Left kidney (tissue), 2 donors: Measurements from ENCODE around the gene PDZRN3. TPM values are rescaled to one million over a fixed set of nuclear protein-coding genes. Genes with fewer than 3 reads are reported as not detected.
"Not testable (repeated sequence)": the region's sequence is repeated elsewhere in the genome, so short reads cannot be mapped to it uniquely, and the experiment has no call there.

ENCODE experiments used
- DNase-seq: peaks from one replicate; pipeline ENCODE4 v3.0.0-alpha.2; 2013
- polyA plus RNA-seq: library from polyadenylated mRNA; unstranded; fragments of 120-200 nt; gene quantifications from one replicate; pipeline ENCODE4 v1.2.1, GENCODE V29; 2013; ENCODE audit not compliant: insufficient read length

PDZRN3 gene
- polyA plus RNA-seq, 1 donor = 48.5 TPM

DNA sequence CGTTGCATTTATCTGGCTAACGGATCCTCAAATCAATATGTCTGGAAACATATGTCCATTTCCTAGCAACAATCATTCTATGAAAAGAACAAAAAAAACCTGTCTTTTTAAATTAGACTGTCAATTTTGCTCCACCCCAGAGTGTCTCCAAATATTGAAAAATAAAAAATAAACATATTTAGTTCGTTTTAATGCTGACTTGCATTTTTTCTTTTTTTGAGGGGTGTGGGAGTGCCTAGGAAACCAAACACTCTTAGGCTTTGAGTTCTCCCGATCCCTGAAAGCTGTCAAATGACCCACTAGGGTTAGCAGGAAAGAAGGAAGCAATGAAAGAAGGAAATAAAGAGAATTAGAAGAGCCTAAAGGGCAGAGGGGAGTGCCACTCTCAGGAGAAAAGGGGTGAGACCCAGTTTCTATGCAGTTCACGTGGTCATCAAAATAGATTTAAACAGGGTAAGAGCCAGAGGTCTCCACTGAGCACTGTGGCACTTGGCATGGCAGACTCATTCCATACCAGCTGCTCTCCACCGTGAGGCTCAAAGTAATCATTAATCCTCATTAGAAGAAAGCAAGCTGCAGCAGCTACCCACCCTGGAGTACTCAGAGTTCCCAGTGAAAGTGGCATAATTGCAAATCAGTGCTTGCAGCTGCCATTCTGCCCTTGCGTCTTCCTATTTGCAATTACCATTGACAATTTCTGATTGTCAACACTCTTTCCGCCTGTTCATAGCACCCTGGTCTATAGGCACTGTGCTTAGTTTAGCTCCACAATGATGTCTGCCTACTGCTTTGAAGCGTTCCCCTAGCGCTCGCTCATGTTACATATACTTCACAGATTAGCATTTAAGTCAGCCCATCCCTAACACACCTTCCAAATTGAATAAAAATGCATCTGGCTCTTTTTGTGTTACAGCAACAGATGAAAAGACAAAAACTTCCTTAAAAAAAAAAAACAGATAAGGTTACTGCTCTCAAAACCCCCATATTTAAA is 32.3 kb downstream of the PDZRN3 start:
- DNase-seq = no peak

DNA sequence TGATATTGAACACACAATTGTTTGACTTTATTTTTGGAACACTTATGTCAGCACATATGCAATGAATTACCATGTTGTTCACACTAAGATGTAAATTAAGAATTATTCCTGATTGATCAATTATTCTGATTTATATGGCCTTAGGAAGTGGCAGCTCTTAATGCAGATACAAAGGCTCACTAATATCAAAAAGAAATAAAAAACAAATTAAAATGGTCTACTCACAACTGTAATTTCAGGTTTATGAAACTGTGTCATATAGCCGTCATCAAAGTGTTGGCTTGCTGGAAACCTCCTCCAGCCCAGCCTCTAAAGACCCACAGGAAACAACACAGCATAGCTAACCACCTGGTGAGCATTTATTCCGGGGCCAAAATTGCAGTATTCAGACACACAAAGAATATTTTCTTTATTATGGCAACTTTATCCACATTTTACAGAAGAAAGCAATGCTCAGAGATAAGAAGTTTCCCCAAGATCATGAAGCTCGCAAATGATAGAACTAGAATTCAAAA is 33.4 kb downstream of the PDZRN3 start:
- DNase-seq = no peak

DNA sequence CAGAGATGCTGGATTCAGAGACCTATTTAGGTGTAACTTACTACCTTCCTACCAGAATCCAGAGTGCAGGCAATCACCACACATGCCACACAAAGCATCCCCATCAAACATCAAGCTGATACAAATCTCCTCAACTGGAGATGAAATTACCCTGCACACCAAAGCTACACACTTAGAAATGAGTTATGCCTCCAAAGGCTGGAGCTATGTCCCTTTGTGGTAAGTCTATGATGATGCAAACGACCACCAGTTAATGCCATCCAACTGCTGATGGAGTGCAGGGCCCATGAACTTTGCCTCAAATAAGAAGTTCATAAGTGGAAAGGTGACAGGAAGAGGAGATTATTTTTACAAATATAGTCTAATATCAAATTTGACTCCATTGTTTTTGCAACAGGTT is 38.1 kb downstream of the PDZRN3 start:
- DNase-seq = no peak

DNA sequence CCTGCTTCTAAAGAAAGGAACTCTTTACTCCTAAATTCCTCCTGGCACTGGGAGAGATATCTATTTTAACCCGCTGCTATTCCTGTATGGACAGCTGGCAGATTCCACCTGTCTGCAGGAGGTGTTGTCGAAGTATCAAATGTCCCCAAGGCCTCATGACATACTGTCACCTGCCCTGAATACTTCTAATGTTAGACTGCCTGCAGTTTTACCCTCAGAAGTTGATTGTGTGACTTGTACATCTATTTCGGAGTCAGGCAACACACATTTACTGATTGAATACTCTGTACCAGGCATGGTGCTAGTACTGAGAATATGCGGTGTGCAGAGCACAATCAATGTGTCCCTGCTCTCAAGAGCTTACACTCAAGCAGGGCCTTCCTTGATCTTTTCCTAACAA is 38.6 kb downstream of the PDZRN3 start:
- no peak for DNase-seq

DNA sequence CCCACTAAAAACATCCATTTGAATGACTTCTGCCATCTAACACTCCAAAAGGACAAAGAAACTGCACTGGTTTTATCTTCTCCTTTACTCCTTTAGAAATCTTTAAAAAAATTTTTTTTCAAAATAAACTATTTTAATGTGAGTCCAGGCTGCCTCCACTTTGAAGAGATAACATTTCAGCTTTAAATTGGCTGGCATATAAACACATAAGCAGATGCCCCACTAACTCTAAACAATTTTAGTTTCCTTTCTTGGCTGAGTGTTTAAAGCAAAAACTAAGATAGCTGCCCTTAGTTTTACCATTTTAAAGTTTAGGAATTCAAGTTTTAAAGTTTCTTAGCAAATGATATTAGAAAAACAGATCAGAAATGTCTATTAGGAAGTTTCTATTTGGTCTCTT is 39.9 kb downstream of the PDZRN3 start:
- no peak for DNase-seq

DNA sequence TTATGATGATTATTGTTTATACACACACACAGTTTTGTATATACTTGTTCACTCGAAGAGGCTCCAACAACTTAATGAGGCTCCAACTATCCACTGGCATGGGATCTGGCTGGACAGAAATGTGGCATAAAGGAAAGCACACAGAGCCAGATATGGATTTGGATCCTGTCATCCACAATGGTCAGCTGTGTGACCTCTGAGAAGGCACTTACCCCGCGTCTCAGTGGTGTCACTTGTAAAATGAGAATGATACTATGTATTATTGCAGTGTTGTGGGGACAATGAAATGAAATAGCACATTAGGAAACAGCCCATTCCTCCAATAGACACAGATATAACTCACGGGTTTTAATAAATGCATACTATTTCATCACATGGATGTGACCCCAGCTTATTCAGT is 42.2 kb downstream of the PDZRN3 start:
- DNase-seq = no peak

DNA sequence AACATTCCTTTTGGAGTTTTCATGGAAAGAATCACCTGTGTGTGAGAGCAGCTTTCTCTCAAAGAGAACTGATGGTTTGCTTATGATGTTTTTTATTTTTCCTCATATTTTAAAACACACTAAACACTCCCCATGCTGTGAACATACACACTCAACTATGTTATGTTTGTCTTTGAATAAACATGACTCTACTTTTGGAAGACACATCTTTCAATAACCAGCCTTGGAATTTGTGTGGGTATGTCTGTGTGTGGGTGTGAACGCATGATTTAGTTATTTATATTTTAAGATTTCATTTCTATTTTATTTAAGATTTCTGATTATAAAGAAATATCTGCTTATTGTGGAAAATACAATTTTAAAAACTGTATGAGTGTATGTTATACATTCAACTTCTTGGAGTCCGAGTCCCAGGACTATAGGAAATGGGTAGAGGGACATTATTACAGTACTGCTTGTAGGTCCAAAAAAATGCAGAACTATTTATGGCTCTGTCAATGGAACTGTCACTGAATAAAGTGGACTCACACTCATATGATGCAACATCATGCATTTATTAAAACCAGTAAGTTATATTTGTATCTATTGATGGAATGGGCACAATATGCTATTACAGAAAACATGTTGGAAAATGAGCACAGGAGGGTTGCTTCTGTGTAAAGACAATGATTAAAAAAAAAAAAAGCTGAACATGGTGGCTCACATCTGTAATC is 43.5 kb downstream of the PDZRN3 start:
- no peak for DNase-seq

DNA sequence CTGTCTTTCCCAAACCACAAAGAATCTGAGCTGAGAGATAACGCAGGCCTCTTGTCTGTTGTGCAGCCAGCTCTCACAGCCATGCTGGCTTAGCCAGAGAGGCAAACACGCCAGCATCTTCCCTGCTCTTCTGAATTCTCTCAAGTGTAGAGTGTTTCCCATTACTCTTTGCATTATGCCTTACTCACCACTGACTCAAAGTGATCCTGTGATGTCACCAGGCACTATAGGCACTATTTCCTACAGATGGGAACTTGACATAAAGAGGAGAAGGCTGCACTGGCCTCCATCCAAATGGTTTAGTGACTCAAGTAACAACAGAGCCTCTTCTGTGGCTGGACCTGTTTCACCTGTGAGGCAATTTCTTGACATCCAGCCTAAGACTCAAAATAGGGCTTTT is 44.4 kb downstream of the PDZRN3 start:
- DNase-seq = no peak

DNA sequence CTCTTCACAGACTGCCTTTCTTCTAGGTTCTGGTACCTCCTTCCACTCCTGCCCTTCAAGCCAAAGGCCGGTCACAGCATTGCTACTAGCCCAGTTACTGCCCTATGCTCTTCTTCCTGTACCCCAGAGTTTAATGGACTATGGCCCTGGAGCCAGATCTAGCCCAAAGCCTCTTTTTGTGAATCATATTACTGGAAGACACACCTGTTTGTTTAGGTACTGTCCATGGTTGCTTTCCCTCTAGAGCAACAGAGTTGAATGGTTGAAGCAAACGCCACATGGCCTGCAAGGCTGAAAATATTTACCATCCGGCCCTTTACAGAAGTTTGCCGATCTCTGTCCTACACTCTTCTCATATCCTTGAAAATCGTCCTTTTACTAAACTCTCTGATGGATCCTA is 47.0 kb downstream of the PDZRN3 start:
- DNase-seq = no peak

DNA sequence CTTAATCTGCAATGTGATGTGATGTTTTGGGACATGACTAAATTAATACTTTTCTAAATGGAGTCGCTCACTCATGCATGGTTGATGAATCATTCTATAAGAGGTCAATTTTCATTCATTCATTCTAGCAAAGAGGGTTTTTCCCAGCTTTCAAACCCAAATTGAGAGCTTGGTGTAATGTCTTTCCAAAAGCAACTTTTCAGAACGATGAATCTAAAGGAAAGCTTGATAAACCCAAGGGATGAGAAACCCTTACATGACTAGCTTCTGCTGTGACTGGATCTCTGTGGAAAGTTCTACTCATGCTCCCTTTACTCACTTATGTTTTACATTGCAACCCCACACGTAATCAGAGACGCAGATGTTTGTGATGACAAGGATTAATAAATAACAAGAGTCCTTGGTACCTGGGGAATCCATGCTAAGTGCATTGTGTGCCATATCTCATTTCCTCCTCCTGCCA is 47.7 kb downstream of the PDZRN3 start:
- DNase-seq = no peak

DNA sequence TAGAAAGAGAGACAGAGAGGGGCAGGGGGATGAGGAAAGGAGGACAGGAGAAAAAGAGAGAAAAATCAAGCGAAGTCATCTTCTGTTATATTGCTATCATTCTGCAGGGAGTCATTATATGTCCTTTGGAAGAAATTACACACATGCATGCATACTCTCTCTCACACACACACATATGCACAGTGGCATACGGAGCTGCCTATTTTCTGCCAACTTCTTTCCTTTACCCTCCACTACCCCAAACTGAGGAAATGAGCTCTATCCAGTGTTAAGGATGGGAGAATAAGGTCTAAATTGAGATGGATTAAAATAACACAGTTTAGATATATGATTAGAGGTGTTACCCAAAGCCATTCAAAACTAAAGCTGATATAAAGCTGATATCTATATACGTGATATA is 48.8 kb downstream of the PDZRN3 start:
- DNase-seq = no peak

DNA sequence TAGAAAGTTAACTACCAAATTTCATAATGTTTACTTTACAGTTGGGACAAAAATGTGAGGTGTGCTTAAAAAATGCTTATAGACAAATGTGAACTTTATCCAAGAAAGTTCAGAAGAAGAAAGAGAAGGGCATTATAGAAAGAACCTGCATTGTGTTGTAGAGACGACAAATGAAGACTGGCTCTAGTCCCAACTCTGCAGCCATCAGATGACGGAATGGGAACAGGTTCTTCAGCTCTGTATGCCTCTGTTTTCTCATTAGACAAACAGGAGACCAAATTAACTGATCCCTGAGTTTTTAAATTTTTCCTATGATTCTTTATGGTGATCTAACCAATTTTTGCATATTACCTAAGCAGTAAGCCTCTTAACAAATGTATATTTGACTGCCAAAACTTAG is 49.2 kb downstream of the PDZRN3 start:
- no peak for DNase-seq

DNA sequence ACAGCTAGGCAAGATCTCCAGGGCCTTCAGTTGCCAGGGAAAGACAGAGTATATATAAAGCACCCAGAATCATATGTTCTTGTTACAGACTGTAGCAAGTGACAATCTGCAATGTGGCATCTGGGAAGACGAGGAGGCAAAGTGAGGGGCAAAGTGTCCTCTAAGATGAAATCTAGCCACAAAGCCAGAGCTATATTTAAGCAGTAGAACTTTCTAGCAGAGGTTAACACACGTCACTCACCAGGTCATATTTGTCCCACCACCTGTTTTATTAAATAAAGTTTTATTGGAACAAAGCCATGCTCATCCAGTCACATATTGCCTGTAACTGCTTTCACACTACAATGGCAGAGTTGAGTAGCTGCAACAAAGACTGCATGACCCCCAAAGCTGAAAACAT is 51.5 kb downstream of the PDZRN3 start:
- DNase-seq = no peak

DNA sequence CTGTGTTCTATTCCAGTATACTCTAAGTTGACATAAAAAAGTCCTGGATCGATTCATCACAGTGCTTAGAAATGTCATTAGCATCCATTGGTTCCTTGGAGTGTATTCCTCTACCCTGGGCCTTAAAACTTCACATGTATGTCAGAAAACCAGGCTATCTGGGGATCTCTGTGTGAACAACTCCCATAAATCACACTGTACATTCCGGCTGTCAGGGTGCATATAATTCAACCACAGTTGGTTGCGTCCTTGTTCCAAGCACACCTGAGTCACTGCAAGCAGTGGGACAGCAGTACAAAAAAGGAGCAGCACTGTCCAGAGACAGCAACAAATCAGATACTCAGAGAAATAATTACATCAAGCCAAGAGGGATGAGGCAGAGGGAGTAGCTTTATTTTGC is 52.4 kb downstream of the PDZRN3 start:
- DNase-seq = peak; percentile 68

DNA sequence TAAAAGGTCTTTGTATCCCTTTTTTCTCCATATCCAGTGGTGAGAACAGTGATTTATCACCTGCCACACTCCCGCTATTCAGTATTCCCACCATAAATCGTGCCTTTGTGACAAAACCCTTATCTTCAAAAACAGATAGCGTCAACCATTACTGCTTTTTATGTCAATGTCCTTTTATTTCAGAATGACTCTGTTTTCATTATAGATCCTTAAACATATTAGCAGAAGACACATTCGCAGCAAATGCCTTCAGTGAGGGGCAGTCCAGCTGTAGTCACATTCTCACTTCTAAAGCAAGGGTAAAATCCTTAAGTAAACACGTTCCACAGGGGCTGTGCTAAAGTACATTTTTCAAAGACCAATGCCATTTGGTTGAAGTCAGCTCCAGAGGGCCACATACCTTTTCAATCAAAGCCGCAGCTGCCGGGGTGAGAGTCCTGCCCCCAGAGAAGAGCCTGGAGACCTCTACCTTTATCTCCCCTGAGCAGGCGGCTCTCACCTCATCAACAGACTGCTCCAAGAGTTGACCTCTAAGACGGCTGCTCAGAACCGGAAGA is 53.4 kb downstream of the PDZRN3 start:
- no peak for DNase-seq

DNA sequence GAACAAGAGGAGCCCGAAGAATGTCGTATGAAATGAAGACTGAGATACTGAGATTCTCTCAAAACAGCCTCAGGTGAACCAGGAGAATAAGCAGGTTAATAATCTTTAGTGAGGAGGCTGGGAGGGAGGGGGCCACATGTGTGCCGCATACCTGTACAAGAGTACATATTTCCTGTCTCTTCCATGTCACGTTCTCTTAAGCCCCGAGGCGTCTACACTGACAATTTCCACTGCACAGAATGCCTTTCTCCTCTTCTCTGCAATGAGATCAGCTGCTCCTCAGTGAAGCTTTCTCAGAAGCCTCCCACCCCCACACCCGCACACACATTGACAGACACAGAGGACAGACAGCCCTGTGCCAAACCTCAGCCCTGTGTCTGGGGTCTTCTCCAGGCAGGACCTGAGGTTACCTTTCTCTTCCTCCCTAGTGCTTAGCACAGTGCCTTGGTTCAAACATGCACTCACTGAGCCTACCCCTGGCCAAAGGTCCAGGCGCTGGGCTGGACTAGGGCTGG is 55.4 kb downstream of the PDZRN3 start:
- DNase-seq = no peak

DNA sequence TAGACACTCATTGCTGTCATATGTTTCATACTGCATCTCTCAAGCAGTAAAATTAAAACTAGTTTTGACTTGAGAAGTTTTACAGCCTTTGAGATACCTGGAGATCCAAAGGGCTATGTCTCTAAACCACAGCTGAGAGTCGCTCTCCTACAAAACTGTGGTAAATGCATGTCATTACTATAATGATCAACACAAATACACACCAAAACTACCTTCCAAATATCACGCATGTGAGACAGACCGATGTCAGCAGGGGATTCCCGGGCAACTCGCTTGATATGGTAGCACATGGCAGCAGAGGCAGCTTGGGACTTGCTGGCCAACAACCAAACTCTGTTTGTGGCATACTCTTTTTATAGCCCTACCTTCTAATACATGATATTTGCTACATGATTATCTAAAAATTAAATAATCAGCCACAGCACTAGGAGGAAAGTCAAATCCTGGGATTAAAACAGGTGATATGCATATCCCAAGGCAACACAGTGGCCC is 56.3 kb downstream of the PDZRN3 start:
- DNase-seq = no peak

DNA sequence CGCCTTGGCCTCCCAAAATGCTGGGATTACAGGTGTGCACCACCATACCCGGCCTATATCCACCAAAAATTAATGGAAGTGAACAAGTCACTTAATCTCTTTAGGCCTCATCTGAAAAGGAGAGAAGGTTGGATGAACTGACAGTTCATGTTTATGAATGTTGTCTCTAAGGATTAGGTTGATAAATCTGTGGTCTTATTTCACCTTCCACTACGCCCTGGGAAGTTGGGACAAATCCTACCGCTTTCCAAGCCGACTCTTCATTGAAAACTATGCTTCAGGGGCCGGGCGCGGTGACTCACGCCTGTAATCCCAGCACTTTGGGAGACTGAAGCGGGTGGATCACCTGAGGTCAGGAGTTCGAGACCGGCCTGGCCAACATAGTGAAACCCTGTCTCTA is 59.4 kb downstream of the PDZRN3 start:
- DNase-seq = not testable (repeated sequence)

DNA sequence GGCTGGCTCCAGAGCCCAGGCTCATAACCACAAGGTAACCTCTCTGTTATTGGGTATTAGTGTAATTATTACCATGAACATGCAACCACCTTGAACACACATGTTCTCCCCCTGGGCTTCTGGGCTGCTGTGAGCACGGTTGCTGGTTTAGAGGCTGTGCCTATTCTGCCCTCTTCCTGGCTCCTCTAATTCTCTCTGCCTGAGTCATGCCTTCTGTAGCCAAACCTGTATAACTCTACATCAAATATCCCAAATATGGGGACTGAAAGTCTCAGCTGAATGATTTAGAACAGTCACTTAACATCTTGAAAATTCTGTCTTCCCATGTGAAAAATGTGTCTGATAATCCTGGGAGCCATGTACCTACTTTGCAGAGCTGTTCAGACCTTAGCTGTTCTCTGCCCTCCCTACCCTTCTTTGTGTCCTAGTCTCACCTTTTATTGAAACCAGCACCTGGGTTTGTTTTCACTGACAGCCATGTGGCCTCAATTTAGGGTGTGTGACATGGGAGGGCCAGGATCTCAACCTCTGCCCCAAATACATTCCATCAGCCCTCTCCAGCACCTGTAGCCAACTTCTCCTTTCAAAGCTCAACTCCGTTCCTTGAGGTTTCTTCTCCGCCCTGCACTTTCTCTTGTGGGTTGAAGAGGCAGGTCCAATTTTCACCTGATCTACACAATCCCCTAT is 60.7 kb downstream of the PDZRN3 start:
- no peak for DNase-seq

DNA sequence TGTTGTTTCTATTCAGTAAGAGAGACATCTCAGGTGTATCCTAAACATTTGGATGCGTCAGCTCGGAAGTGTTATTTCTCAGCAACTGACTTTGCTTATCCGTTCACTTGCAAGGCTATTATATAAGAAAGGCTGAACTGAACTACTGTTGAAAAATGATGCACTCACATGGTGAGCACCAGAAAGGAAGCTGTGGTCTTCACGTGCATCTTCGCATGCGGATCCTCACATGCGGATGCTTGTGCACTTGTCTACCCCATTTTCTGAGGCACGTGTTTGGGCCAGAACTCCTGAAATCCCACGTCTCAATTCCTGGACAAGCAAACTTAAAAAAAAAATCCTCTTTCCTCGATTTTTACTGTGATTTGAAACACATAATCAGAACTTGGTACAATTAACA is 63.2 kb downstream of the PDZRN3 start:
- no peak for DNase-seq

DNA sequence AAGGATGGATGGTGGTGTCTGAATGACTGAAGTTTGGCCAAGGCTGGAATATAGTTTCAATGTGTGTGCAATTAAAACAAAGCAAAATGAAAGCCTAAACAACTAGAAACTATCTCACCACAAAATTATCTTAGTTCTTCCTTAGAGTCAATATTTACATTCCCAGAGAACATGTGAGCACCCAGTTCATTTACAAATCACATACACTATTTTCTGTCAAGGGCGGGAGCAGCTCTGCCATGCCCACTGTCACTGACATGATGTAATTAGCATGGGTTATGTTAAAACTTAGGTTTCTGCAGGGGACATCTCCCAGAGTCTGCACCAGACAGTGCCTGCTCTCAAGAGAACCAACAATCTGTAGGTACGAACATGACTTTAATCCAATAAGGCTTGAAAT is 65.0 kb downstream of the PDZRN3 start:
- no peak for DNase-seq

DNA sequence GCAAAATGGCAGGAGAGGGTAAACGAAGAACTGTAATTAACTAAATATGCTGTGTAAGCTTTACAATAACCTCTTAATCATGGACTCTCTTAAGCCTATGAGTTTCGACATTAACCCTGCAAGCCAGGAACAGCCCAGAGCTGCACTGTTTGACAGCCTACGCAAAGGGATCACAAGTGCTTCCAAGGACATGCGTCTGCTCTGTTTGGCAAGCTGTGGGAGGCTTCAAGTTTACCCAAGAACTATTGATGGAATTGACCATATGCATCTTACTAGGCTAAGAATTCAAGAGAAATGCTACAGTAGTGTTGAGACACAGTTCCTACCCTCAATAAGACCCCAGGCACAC is 66.0 kb downstream of the PDZRN3 start:
- no peak for DNase-seq
